ENCODE data around the gene COLGALT1.

Gene COLGALT1

DNA sequence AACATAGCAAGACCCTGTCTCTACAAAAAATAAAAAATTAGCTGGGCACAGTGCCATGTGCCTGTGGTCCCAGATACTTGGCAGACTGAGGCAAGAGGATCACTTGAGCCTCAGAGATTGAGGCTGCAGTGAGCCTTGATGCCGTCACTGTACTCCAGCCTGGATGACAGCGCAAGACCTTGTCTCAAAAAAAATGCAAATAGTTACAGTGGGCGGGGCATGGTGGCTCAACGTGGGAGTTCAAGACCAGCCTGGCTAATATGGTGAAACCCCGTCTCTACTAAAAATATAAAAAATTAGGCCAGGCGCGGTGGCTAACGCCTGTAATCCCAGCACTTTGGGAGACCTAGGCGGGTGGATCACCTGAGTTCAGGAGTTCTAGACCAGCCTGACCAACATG, 35.5 kb upstream of the COLGALT1 start:
- H3K36me3 ChIP-seq (ENCODE audit: control insufficient read depth in 1 of 2, insufficient read depth in 2 of 2, low read length in 2 of 2): peaks cover 13 to 18% of the 10 kb centered on the region in 2 donors
- no peak overlapping the region for H3K27ac ChIP-seq (ENCODE audit: low read depth, low read length)

GRCh38 chr19:17520865-17521264, 34.6 kb upstream of the COLGALT1 start:
- no peak overlapping the region for H3K27ac ChIP-seq (ENCODE audit: low read depth, low read length)
- no peak overlapping the region for H3K4me3 ChIP-seq (ENCODE audit: low read depth in 1 of 2, low read length in 2 of 2)
- no peaks in the 10 kb centered on the region for H3K27me3 ChIP-seq (ENCODE audit: control insufficient read depth in 1 of 2, insufficient read depth in 2 of 2, low read length in 2 of 2)
- H3K9ac ChIP-seq (ENCODE audit: low read depth in 1 of 2, low read length in 2 of 2): no peak overlapping the region
- H3K4me1 ChIP-seq (ENCODE audit: control insufficient read depth in 1 of 2, insufficient read depth in 2 of 2, low read length in 2 of 2): peaks cover 0 to 8% of the 10 kb centered on the region in 2 donors
- H3K9me3 ChIP-seq (ENCODE audit: control insufficient read depth in 1 of 2, low read length in 2 of 2): peaks cover 9 to 10% of the 10 kb centered on the region in 2 donors
- H3K36me3 ChIP-seq (ENCODE audit: control insufficient read depth in 1 of 2, insufficient read depth in 2 of 2, low read length in 2 of 2): peaks cover 13 to 17% of the 10 kb centered on the region in 2 donors

More for the DNA sequence above, 35.5 kb upstream of the COLGALT1 start:
- Histone ChIP-seq H3K4me1 (ENCODE audit: control insufficient read depth in 1 of 2, insufficient read depth in 2 of 2, low read length in 2 of 2) (peaks cover 0 to 8% of the 10 kb centered on the region in 2 donors), H3K27me3 (ENCODE audit: control insufficient read depth in 1 of 2, insufficient read depth in 2 of 2, low read length in 2 of 2) (no peaks in the 10 kb centered on the region), H3K9me3 (ENCODE audit: control insufficient read depth in 1 of 2, low read length in 2 of 2) (peaks cover 9 to 10% of the 10 kb centered on the region in 2 donors), H3K9ac (ENCODE audit: low read depth in 1 of 2, low read length in 2 of 2) (no peak overlapping the region), H3K4me3 (ENCODE audit: low read depth in 1 of 2, low read length in 2 of 2) (no peak overlapping the region)

DNA sequence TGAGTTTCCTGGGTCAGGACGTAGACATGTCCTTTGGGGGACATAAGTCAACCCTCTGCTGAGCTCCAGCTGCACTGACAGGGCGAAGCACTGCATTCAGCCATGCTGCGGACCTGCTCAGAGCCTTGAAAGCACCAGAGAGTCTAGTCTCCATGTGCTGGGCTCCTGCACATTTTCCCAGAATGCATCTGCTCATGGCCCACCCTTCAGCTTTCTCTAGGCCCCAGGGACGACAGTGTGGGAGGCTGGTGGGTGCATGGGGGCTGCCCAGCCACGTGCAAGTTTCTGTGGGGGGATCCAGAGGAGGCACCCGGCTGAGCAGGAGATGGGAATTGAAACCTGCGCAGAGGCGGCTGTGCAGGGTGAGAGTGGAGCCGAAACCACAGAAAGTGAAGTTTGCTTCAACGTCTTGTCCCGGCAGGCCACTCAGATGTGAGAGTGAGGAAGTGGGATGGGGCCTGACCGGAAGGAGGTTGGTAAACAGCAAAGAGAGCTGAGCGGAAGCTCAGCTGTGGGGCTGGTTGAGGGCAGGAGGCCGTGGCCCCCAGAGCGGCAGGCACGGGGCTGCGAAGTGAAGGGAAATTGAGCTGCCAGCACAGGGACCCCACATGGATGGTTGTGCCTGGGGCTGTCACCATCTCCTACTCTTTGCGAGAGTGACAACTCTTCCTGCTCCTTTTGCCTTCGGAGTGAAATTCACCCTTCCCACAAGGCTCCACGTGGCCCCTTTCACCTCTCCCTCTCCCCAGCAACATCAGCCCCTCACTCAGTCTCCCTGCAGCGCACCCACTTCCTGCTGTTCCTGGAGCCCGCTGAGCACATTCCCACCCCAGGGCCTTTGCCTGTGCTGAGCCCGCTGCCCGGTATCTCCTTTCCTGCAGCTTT, 32.2 kb upstream of the COLGALT1 start:
- H3K4me1 ChIP-seq (ENCODE audit: control insufficient read depth in 1 of 2, insufficient read depth in 2 of 2, low read length in 2 of 2): peaks cover 0 to 8% of the 10 kb centered on the region in 2 donors
- H3K9me3 ChIP-seq (ENCODE audit: control insufficient read depth in 1 of 2, low read length in 2 of 2): no peaks in the 10 kb centered on the region
- H3K9ac ChIP-seq (ENCODE audit: low read depth in 1 of 2, low read length in 2 of 2): no peak overlapping the region
- peaks cover under 1% of the 10 kb centered on the region in 2 donors for H3K27me3 ChIP-seq (ENCODE audit: control insufficient read depth in 1 of 2, insufficient read depth in 2 of 2, low read length in 2 of 2)
- peak overlapping the region in 1 of 2 donors; percentile 9 for H3K4me3 ChIP-seq (ENCODE audit: low read depth in 1 of 2, low read length in 2 of 2)
- H3K27ac ChIP-seq (ENCODE audit: low read depth, low read length): no peak overlapping the region
- H3K36me3 ChIP-seq (ENCODE audit: control insufficient read depth in 1 of 2, insufficient read depth in 2 of 2, low read length in 2 of 2): peaks cover 0 to 3% of the 10 kb centered on the region in 2 donors

GRCh38 chr19:17524651-17525050, 30.8 kb upstream of the COLGALT1 start:
- peaks cover 4 to 8% of the 10 kb centered on the region in 2 donors for H3K27me3 ChIP-seq (ENCODE audit: control insufficient read depth in 1 of 2, insufficient read depth in 2 of 2, low read length in 2 of 2)
- no peak overlapping the region for H3K9ac ChIP-seq (ENCODE audit: low read depth in 1 of 2, low read length in 2 of 2)
- peaks cover 0 to 8% of the 10 kb centered on the region in 2 donors for H3K4me1 ChIP-seq (ENCODE audit: control insufficient read depth in 1 of 2, insufficient read depth in 2 of 2, low read length in 2 of 2)
- H3K9me3 ChIP-seq (ENCODE audit: control insufficient read depth in 1 of 2, low read length in 2 of 2): peaks cover 3 to 6% of the 10 kb centered on the region in 2 donors
- H3K36me3 ChIP-seq (ENCODE audit: control insufficient read depth in 1 of 2, insufficient read depth in 2 of 2, low read length in 2 of 2): peaks cover 0 to 3% of the 10 kb centered on the region in 2 donors
- no peak overlapping the region for H3K4me3 ChIP-seq (ENCODE audit: low read depth in 1 of 2, low read length in 2 of 2)
- H3K27ac ChIP-seq (ENCODE audit: low read depth, low read length): no peak overlapping the region

DNA sequence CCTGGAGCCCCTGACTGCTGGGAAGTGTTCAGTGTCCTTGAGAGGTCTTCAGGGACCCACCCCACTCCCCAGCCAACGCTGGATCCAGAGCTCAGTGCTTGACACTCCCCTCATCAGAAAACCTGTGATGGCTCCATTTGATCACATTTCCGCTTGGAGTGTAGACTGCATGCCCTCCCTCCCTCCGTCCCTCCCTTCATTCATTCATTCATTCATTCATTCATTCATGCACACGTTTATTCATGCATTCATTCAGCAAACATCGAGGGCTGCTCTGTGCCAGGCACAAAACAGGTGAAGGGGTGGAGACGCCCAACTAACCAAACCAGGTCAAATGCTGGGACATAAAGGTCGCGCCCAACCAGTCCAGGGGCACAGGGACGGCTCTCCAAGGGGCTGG, 30.3 kb upstream of the COLGALT1 start:
- no peak overlapping the region for H3K9ac ChIP-seq (ENCODE audit: low read depth in 1 of 2, low read length in 2 of 2)
- H3K27ac ChIP-seq (ENCODE audit: low read depth, low read length): no peak overlapping the region
- H3K27me3 ChIP-seq (ENCODE audit: control insufficient read depth in 1 of 2, insufficient read depth in 2 of 2, low read length in 2 of 2): peaks cover 4 to 8% of the 10 kb centered on the region in 2 donors
- peaks cover 0 to 8% of the 10 kb centered on the region in 2 donors for H3K4me1 ChIP-seq (ENCODE audit: control insufficient read depth in 1 of 2, insufficient read depth in 2 of 2, low read length in 2 of 2)
- H3K36me3 ChIP-seq (ENCODE audit: control insufficient read depth in 1 of 2, insufficient read depth in 2 of 2, low read length in 2 of 2): no peaks in the 10 kb centered on the region
- no peak overlapping the region for H3K4me3 ChIP-seq (ENCODE audit: low read depth in 1 of 2, low read length in 2 of 2)
- peaks cover 3 to 6% of the 10 kb centered on the region in 2 donors for H3K9me3 ChIP-seq (ENCODE audit: control insufficient read depth in 1 of 2, low read length in 2 of 2)

DNA sequence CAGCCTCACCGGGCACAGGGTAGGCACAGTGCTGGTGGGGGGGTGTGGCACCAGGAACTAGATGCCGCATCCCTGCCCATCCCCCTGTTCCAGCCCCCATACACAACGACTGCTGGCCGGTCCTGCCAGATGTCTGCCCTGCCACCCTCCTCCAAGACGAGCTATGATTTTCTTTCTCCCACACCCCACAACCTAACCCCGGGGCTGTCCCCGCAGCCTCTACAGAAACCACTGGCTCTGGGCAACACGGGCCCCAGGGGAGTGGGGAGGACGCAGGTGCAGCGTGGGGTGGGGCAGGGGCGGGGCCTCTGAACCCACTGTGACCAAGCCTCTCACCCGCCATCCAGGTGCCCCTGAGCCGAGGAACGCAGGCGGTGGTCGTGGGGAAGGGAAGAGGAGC, 28.5 kb upstream of the COLGALT1 start:
- Histone ChIP-seq H3K4me1 (ENCODE audit: control insufficient read depth in 1 of 2, insufficient read depth in 2 of 2, low read length in 2 of 2) (peaks cover 0 to 8% of the 10 kb centered on the region in 2 donors), H3K36me3 (ENCODE audit: control insufficient read depth in 1 of 2, insufficient read depth in 2 of 2, low read length in 2 of 2) (no peaks in the 10 kb centered on the region), H3K9me3 (ENCODE audit: control insufficient read depth in 1 of 2, low read length in 2 of 2) (peaks cover 3 to 6% of the 10 kb centered on the region in 2 donors), H3K27ac (ENCODE audit: low read depth, low read length) (no peak overlapping the region), H3K9ac (ENCODE audit: low read depth in 1 of 2, low read length in 2 of 2) (no peak overlapping the region), H3K27me3 (ENCODE audit: control insufficient read depth in 1 of 2, insufficient read depth in 2 of 2, low read length in 2 of 2) (peaks cover 4 to 8% of the 10 kb centered on the region in 2 donors), H3K4me3 (ENCODE audit: low read depth in 1 of 2, low read length in 2 of 2) (no peak overlapping the region)

DNA sequence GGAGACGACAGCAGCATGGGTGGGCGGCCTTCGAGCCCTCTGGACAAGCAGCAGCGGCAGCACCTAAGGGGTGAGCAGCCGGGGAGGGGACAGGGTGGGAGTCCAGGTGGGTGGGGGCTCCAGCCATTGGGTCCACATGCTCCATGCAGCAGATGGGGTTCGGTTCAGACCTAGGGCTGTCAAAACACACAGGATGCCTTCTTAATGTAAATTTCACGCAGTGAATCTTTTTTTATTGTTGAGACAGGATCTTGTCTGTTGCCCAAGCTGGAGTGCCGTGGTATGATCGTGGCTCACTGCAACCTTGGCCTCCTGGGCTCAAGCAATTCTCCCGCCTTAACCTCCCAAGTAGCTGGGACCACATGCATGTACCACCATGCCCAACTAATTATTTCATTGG, 28.1 kb upstream of the COLGALT1 start:
- Histone ChIP-seq H3K27me3 (ENCODE audit: control insufficient read depth in 1 of 2, insufficient read depth in 2 of 2, low read length in 2 of 2) (peaks cover 4 to 8% of the 10 kb centered on the region in 2 donors), H3K4me1 (ENCODE audit: control insufficient read depth in 1 of 2, insufficient read depth in 2 of 2, low read length in 2 of 2) (peaks cover 0 to 8% of the 10 kb centered on the region in 2 donors), H3K9ac (ENCODE audit: low read depth in 1 of 2, low read length in 2 of 2) (no peak overlapping the region), H3K9me3 (ENCODE audit: control insufficient read depth in 1 of 2, low read length in 2 of 2) (peaks cover 3 to 6% of the 10 kb centered on the region in 2 donors), H3K4me3 (ENCODE audit: low read depth in 1 of 2, low read length in 2 of 2) (no peak overlapping the region), H3K27ac (ENCODE audit: low read depth, low read length) (no peak overlapping the region), H3K36me3 (ENCODE audit: control insufficient read depth in 1 of 2, insufficient read depth in 2 of 2, low read length in 2 of 2) (no peaks in the 10 kb centered on the region)

GRCh38 chr19:17528610-17529009, 26.8 kb upstream of the COLGALT1 start:
- no peak overlapping the region for H3K9ac ChIP-seq (ENCODE audit: low read depth in 1 of 2, low read length in 2 of 2)
- no peaks in the 10 kb centered on the region for H3K36me3 ChIP-seq (ENCODE audit: control insufficient read depth in 1 of 2, insufficient read depth in 2 of 2, low read length in 2 of 2)
- no peak overlapping the region for H3K27ac ChIP-seq (ENCODE audit: low read depth, low read length)
- H3K9me3 ChIP-seq (ENCODE audit: control insufficient read depth in 1 of 2, low read length in 2 of 2): peaks cover 3 to 6% of the 10 kb centered on the region in 2 donors
- H3K4me3 ChIP-seq (ENCODE audit: low read depth in 1 of 2, low read length in 2 of 2): no peak overlapping the region
- peaks cover 0 to 5% of the 10 kb centered on the region in 2 donors for H3K4me1 ChIP-seq (ENCODE audit: control insufficient read depth in 1 of 2, insufficient read depth in 2 of 2, low read length in 2 of 2)
- peaks cover 4 to 8% of the 10 kb centered on the region in 2 donors for H3K27me3 ChIP-seq (ENCODE audit: control insufficient read depth in 1 of 2, insufficient read depth in 2 of 2, low read length in 2 of 2)

GRCh38 chr19:17529239-17530158, 25.9 kb upstream of the COLGALT1 start:
- Histone ChIP-seq H3K9me3 (ENCODE audit: control insufficient read depth in 1 of 2, low read length in 2 of 2) (peaks cover 3 to 6% of the 10 kb centered on the region in 2 donors), H3K9ac (ENCODE audit: low read depth in 1 of 2, low read length in 2 of 2) (no peak overlapping the region), H3K27me3 (ENCODE audit: control insufficient read depth in 1 of 2, insufficient read depth in 2 of 2, low read length in 2 of 2) (peaks cover 4 to 8% of the 10 kb centered on the region in 2 donors), H3K4me3 (ENCODE audit: low read depth in 1 of 2, low read length in 2 of 2) (no peak overlapping the region), H3K36me3 (ENCODE audit: control insufficient read depth in 1 of 2, insufficient read depth in 2 of 2, low read length in 2 of 2) (no peaks in the 10 kb centered on the region), H3K27ac (ENCODE audit: low read depth, low read length) (no peak overlapping the region), H3K4me1 (ENCODE audit: control insufficient read depth in 1 of 2, insufficient read depth in 2 of 2, low read length in 2 of 2) (no peaks in the 10 kb centered on the region)
